CD4-positive, alpha-beta T cell (primary cell): ENCODE results near the gene GRK5. TPM values are rescaled to one million over a fixed set of nuclear protein-coding genes. Genes with fewer than 3 reads are reported as not detected.

Experiments used
- ATAC-seq: fragments of 200-7000 bp; cut with Tn5 transposase; one replicate; pipeline ENCODE4 v1.10.0; 2022; ENCODE audit warnings: mild to moderate bottlenecking; ENCODE audit not compliant: poor library complexity
- CTCF ChIA-PET: fragments of 350-600 bp; sonication (Branson Sonifier 250); formaldehyde crosslinking; loops from one replicate; lab custom pipeline; 2021; ENCODE audit warnings: antibody characterized with exemption, inconsistent platforms; lab: Charles Lee
- POLR2A ChIA-PET: fragments of 350-600 bp; sonication (Branson Sonifier 250); formaldehyde crosslinking; loops from one replicate; lab custom pipeline; 2021; ENCODE audit warnings: antibody characterized with exemption, inconsistent platforms; lab: Charles Lee
- DNase-seq, 14 experiments: peaks; one replicate each; pipeline ENCODE4 v3.0.0-alpha.2; 2013 to 2020; ENCODE audit warnings: mixed read lengths in 2 of 14
- H3K27ac ChIP-seq, 2 donors: one replicate each; pipeline versions ENCODE4 v1.5.1 to v1.7.0; 2013; ENCODE audit warnings: low read length in 2 of 2, low read depth in 1 of 2, mild to moderate bottlenecking in 1 of 2
- H3K27me3 ChIP-seq, 2 experiments: 1 replicate in 1 of 2; 2 replicates in 1 of 2; pipeline versions ENCODE4 v1.6.1 to v1.7.0; 2013; ENCODE audit warnings: low read length in 2 of 2, control low read depth in 1 of 2, mild to moderate bottlenecking in 1 of 2, moderate library complexity in 1 of 2; ENCODE audit not compliant: insufficient read depth in 2 of 2, control insufficient read depth in 1 of 2
- H3K36me3 ChIP-seq: one replicate; pipeline ENCODE4 v1.6.1; 2013; ENCODE audit warnings: low read length, control low read depth; ENCODE audit not compliant: insufficient read depth
- H3K4me1 ChIP-seq: one replicate; pipeline ENCODE4 v1.6.1; 2013; ENCODE audit warnings: low read length, control low read depth; ENCODE audit not compliant: insufficient read depth
- H3K4me3 ChIP-seq: one replicate; pipeline ENCODE4 v1.5.1; 2013; ENCODE audit warnings: mild to moderate bottlenecking, low read length, moderate library complexity
- H3K9me3 ChIP-seq, 2 experiments: 1 replicate in 1 of 2; 2 replicates in 1 of 2; pipeline versions ENCODE4 v1.6.1 to v1.7.0; 2013; ENCODE audit warnings: low read length in 2 of 2, mild to moderate bottlenecking in 2 of 2, control low read depth in 1 of 2, moderate library complexity in 1 of 2; ENCODE audit not compliant: control insufficient read depth in 1 of 2, insufficient read depth in 1 of 2
- H3K27ac Mint-ChIP-seq: one replicate; pipeline ENCODE4 v1.8.0; 2020; ENCODE audit warnings: mixed read lengths
- H3K27me3 Mint-ChIP-seq: one replicate; pipeline ENCODE4 v1.8.0; 2021; ENCODE audit warnings: mixed read lengths
- H3K36me3 Mint-ChIP-seq: one replicate; pipeline ENCODE4 v1.8.0; 2021; ENCODE audit warnings: low read depth, mixed read lengths
- H3K4me1 Mint-ChIP-seq: one replicate; pipeline ENCODE4 v1.8.0; 2021; ENCODE audit warnings: low read depth, mixed read lengths
- H3K4me3 Mint-ChIP-seq: one replicate; pipeline ENCODE4 v1.8.0; 2020; ENCODE audit warnings: mild to moderate bottlenecking, mixed read lengths
- H3K9me3 Mint-ChIP-seq: one replicate; pipeline ENCODE4 v1.8.0; 2020; ENCODE audit warnings: mixed read lengths
- intact Hi-C, 2 experiments: fragments of 100-400 bp; cut with DNase I in 1 of 2; cut with micrococcal nuclease in 1 of 2; formaldehyde crosslinking; loops; one replicate each; pipeline versions ENCODE4 v1.15.1 to v1.9.0; 2023 to 2025; cut with DNase I, micrococcal nuclease
- total RNA-seq, 174 experiments: library from RNA in 2 of 174; stranded (reverse) in 2 of 174; gene quantifications; one replicate each; pipeline ENCODE4 v1.2.3 and lab custom pipeline; 2021 to 2026
- TF ChIP-seq, protein P1 (sequence below): fragments of 200-600 bp; IDR thresholded peaks from one replicate; pipeline ENCODE4 v1.8.0; 2022; ENCODE audit warnings: antibody characterized with exemption, mild to moderate bottlenecking

Gene GRK5
- total RNA-seq, 2 experiments from 2014 or later = 19.2 to 20.8 TPM

GRCh38 chr10:119243967-119244366 is 36.6 kb downstream of the GRK5 start:
- Mint-ChIP-seq H3K27ac (no peak overlapping the region), H3K36me3 (no peaks in the 10 kb centered on the region), H3K9me3 (no peaks in the 10 kb centered on the region), H3K4me1 (peaks cover 18% of the 10 kb centered on the region), H3K27me3 (no peaks in the 10 kb centered on the region), H3K4me3 (no peak overlapping the region)
- no peaks in the 10 kb centered on the region for H3K4me1 ChIP-seq
- no peak for DNase-seq
- ATAC-seq = no peak
- H3K4me3 ChIP-seq = no peak overlapping the region
- POLR2A ChIA-PET = interaction anchor here (1.3 kb wide), 1 partner anchor 10 kb away, joined by 3 read pairs; no protein-coding TSS in a partner anchor
- TF ChIP-seq, protein P1, sequence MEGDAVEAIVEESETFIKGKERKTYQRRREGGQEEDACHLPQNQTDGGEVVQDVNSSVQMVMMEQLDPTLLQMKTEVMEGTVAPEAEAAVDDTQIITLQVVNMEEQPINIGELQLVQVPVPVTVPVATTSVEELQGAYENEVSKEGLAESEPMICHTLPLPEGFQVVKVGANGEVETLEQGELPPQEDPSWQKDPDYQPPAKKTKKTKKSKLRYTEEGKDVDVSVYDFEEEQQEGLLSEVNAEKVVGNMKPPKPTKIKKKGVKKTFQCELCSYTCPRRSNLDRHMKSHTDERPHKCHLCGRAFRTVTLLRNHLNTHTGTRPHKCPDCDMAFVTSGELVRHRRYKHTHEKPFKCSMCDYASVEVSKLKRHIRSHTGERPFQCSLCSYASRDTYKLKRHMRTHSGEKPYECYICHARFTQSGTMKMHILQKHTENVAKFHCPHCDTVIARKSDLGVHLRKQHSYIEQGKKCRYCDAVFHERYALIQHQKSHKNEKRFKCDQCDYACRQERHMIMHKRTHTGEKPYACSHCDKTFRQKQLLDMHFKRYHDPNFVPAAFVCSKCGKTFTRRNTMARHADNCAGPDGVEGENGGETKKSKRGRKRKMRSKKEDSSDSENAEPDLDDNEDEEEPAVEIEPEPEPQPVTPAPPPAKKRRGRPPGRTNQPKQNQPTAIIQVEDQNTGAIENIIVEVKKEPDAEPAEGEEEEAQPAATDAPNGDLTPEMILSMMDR = no peak
- CTCF ChIA-PET = interaction anchor here (1.1 kb wide), 1 partner anchor 37 kb away, joined by 3 read pairs; the partner anchor contains the start of gene GRK5
- H3K27ac ChIP-seq = no peak overlapping the region
- no peaks in the 10 kb centered on the region for H3K27me3 ChIP-seq
- intact Hi-C loops = loop anchor here in 1 of 2 experiments (5.0 kb wide), 1 partner anchor 37 kb away; the partner anchor contains the start of gene GRK5
- no peaks in the 10 kb centered on the region for H3K9me3 ChIP-seq
- no peaks in the 10 kb centered on the region for H3K36me3 ChIP-seq

- no peaks in the 10 kb centered on the region for H3K9me3 Mint-ChIP-seq
- no peaks in the 10 kb centered on the region for H3K36me3 Mint-ChIP-seq
- no peaks in the 10 kb centered on the region for H3K27me3 Mint-ChIP-seq
- H3K36me3 ChIP-seq = no peaks in the 10 kb centered on the region
- H3K4me3 ChIP-seq = no peak overlapping the region
- TF ChIP-seq, protein P1 = no peak
- H3K27me3 ChIP-seq = no peaks in the 10 kb centered on the region
- no peak overlapping the region for H3K27ac Mint-ChIP-seq
- H3K4me3 Mint-ChIP-seq = no peak overlapping the region
- intact Hi-C loops = no loop called here
- no peak for DNase-seq
- CTCF ChIA-PET = interaction anchor here (1.4 kb wide), 1 partner anchor 200 kb away, joined by 3 read pairs; no protein-coding TSS in a partner anchor
- H3K4me1 Mint-ChIP-seq = peaks cover 18% of the 10 kb centered on the region
- ATAC-seq = no peak
- POLR2A ChIA-PET = interaction anchor here (1.3 kb wide), 1 partner anchor 11 kb away, joined by 3 read pairs; no protein-coding TSS in a partner anchor
- H3K4me1 ChIP-seq = no peaks in the 10 kb centered on the region
- no peaks in the 10 kb centered on the region for H3K9me3 ChIP-seq
- H3K27ac ChIP-seq = no peak overlapping the region
These were observed 37.9 kb downstream of the GRK5 start for GRCh38 chr10:119245272-119245671.

GRCh38 chr10:119246862-119247549 is 39.6 kb downstream of the GRK5 start:
- no peaks in the 10 kb centered on the region for H3K4me1 ChIP-seq
- no peaks in the 10 kb centered on the region for H3K9me3 ChIP-seq
- no peak for ATAC-seq
- no peak overlapping the region for H3K4me3 Mint-ChIP-seq
- no peaks in the 10 kb centered on the region for H3K27me3 Mint-ChIP-seq
- peaks cover 19% of the 10 kb centered on the region for H3K4me1 Mint-ChIP-seq
- no peak for DNase-seq
- intact Hi-C loops = no loop called here
- H3K36me3 ChIP-seq = no peaks in the 10 kb centered on the region
- CTCF ChIA-PET = no interaction called here
- H3K27ac Mint-ChIP-seq = no peak overlapping the region
- no peak overlapping the region for H3K27ac ChIP-seq
- no peaks in the 10 kb centered on the region for H3K9me3 Mint-ChIP-seq
- H3K4me3 ChIP-seq = no peak overlapping the region
- H3K27me3 ChIP-seq = no peaks in the 10 kb centered on the region
- H3K36me3 Mint-ChIP-seq = no peaks in the 10 kb centered on the region
- TF ChIP-seq, protein P1 = no peak
- POLR2A ChIA-PET = interaction anchor here (1.1 kb wide), 1 partner anchor 55 kb away, joined by 3 read pairs; no protein-coding TSS in a partner anchor
